ENCODE data around the gene SLC2A1. TPM values are rescaled to one million over a fixed set of nuclear protein-coding genes. Genes with fewer than 3 reads are reported as not detected.

Gene SLC2A1
- total and polyA plus RNA-seq, 2 of the 13 experiments (the other 11 are each of a cell fraction or from before 2014, with no cell fraction given): 125 to 423 TPM

DNA sequence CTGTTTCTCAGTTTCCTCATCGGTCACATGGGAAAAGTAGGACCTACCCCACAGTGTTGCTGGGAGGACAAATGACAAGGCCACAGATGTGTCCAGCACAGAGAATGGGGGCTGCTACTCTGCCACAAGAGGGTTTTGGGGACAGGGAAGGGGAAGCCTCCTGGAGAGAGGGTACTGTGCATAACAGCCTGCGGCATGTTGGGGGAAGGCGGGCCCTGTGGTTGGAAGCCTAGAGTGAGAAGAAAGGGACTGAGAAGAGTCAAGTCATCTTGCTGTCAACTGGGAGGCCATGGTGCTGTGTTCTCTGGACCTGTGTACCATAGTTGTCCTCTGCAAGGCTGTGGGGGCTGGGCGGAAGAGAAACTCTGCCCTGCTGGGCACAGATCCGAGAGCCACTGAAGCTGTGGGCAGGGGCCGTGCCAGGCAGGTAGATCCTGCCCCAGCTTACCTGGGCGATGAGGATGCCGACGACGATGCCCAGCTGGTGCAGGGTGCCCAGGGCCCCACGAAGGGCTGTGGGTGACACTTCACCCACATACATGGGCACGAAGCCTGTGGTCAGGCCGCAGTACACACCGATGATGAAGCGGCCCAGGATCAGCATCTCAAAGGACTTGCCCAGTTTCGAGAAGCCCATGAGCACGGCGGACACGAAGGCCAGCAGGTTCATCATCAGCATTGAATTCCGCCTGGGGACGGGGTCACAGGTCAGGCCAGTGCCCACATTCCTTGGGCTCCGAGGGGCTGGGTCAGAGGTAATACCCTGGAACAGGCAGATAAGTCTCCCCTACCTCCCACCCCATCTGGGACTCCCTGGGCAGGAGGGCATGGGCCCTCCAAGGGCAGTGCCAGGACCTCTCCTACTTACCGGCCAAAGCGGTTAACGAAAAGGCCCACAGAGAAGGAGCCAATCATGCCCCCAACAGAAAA lies 28.2 kb downstream of the SLC2A1 start (continued):
- no peak for TF ChIP-seq GPBP1L1 (CRISPR knock-in tag; IDR thresholded peaks at IDR 0.05)
- no peak for TF ChIP-seq EEA1 (CRISPR knock-in tag; IDR thresholded peaks at IDR 0.05; ENCODE audit: borderline replicate concordance)
- 0 out of 2 replicates have a peak, but pooled peaks have one; percentile 20 for TF ChIP-seq TAF1 (CRISPR knock-in tag; IDR thresholded peaks at IDR 0.05)
- TF ChIP-seq ETV5 (CRISPR knock-in tag; IDR thresholded peaks at IDR 0.05; ENCODE audit: borderline replicate concordance): no peak
- peak; percentile 27; the same call in 1 of the 2 replicates for TF ChIP-seq RBFOX2 (IDR thresholded peaks at IDR 0.05; ENCODE audit: low read depth, low read length)
- TF ChIP-seq STAT5B (CRISPR knock-in tag; IDR thresholded peaks at IDR 0.05): no peak
- TF ChIP-seq RARG (CRISPR knock-in tag; IDR thresholded peaks at IDR 0.05; ENCODE audit: low read depth): no peak
- no peak for TF ChIP-seq IKZF4 (CRISPR knock-in tag; IDR thresholded peaks at IDR 0.05; ENCODE audit: borderline replicate concordance, low read depth, not compliant biosample characterization)
- TF ChIP-seq ZNF7 (CRISPR knock-in tag; IDR thresholded peaks at IDR 0.05): no peak
- TF ChIP-seq MXI1 (IDR thresholded peaks at IDR 0.05; ENCODE audit: borderline replicate concordance, low read depth, low read length): no peak
- no peak for TF ChIP-seq ZNF75D (CRISPR knock-in tag; IDR thresholded peaks at IDR 0.05; ENCODE audit: borderline replicate concordance)
- TF ChIP-seq, protein P1, sequence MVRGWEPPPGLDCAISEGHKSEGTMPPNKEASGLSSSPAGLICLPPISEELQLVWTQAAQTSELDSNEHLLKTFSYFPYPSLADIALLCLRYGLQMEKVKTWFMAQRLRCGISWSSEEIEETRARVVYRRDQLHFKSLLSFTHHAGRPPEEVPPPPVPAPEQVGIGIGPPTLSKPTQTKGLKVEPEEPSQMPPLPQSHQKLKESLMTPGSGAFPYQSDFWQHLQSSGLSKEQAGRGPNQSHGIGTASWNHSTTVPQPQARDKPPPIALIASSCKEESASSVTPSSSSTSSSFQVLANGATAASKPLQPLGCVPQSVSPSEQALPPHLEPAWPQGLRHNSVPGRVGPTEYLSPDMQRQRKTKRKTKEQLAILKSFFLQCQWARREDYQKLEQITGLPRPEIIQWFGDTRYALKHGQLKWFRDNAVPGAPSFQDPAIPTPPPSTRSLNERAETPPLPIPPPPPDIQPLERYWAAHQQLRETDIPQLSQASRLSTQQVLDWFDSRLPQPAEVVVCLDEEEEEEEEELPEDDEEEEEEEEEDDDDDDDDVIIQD (CRISPR knock-in tag; IDR thresholded peaks at IDR 0.05; ENCODE audit: low read depth): no peak
- TF ChIP-seq HOXA5 (CRISPR knock-in tag; IDR thresholded peaks at IDR 0.05): no peak
- TF ChIP-seq PAWR (CRISPR knock-in tag; IDR thresholded peaks at IDR 0.05; ENCODE audit: borderline replicate concordance): no peak
- TF ChIP-seq NAIF1 (CRISPR knock-in tag; IDR thresholded peaks at IDR 0.05; ENCODE audit: borderline replicate concordance): no peak
- no peak for TF ChIP-seq SMARCE1 (IDR thresholded peaks at IDR 0.05; ENCODE audit: borderline replicate concordance)
- 0 out of 2 replicates have a peak, but pooled peaks have one; percentile 9 for TF ChIP-seq ZNF280B (CRISPR knock-in tag; IDR thresholded peaks at IDR 0.05; ENCODE audit: borderline replicate concordance)
- TF ChIP-seq ZNF569 (CRISPR knock-in tag; IDR thresholded peaks at IDR 0.05; ENCODE audit: borderline replicate concordance): no peak
- no peak for TF ChIP-seq TOPORS (CRISPR knock-in tag; IDR thresholded peaks at IDR 0.05)
- TF ChIP-seq MTERF4 (CRISPR knock-in tag; IDR thresholded peaks at IDR 0.05): no peak
- no peak for TF ChIP-seq GTF3A (CRISPR knock-in tag; conservative IDR thresholded peaks at IDR 0.05)
- TF ChIP-seq ZNF234 (CRISPR knock-in tag; conservative IDR thresholded peaks at IDR 0.05): no peak
- TF ChIP-seq ZNF367 (CRISPR knock-in tag; IDR thresholded peaks at IDR 0.05; ENCODE audit: borderline replicate concordance): no peak
